ENCODE results near the gene CAV3.

DNA sequence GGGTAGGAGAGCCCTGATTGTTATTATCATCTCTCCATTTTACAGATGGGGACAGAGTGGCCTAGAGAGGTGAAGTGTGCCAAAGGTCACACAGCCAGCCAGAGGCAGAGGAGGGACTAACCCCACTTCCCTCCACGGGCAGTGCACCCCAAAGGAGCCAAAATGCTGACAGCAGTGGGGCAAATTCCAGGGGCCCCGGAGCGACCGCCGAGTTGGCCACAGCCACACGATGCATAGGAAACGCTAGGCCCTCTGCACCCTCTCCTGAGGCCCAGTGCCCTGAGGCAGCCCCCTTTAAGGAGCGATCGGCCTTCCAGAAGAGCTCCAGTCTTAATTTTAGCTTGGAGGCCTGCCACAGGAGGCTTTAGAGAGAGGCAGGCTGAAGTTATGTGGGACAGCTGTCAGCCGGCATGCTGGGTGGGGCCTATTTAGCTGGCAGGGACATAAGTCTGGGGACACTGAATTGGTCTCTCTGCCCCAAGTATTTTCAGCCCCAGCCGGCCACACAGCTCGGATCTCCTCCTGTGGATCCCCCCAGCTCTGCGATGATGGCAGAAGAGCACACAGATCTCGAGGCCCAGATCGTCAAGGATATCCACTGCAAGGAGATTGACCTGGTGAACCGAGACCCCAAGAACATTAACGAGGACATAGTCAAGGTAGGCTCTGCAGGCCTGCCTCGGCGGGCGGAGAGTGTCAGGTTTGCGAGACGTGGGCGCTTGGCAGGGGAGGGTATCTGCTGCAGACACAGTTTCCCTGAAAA, at the start of gene CAV3:
- no peak for TF ChIP-seq POLR2A (IDR thresholded peaks at IDR 0.05; ENCODE audit: low read depth, low read length)
- TF ChIP-seq POLR2AphosphoS5 (IDR thresholded peaks at IDR 0.05; ENCODE audit: low read depth, low read length) = no peak

Measured in GM12892 (cell line).